HG02678 (cell line): Measurements from ENCODE around the gene BNC2.

Source experiments
- ATAC-seq: cut with Tn5 transposase; IDR thresholded peaks from one replicate; pipeline ENCODE4 v1.9.1; 2021; ENCODE audit warnings: mild to moderate bottlenecking, moderate library complexity; ENCODE audit not compliant: unreplicated experiment

BNC2 gene

GRCh38 chr9:16642421-16643109 is 227.9 kb downstream of the BNC2 start:
- no peak for ATAC-seq

DNA sequence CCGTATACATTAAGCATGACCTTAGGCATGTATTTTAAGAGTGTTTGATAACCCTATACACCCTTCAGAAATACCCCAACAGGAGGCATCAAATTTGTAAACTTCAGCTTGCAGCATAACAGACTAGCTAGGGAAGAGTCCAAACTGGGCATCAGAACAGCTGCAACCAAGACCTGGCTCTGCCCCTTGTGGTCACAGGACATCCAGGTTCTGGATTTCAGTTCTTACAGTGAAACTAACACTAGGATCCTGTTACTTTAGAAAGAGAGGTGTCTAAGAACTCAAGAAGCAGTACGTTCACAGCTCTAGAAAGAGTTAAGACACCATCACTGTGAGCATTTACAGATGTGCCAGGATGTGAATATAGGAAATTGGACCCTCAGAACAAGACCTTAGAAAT is 229.8 kb downstream of the BNC2 start:
- ATAC-seq: no peak

- ATAC-seq: no peak
Measured at GRCh38 chr9:16639644-16640043, 230.8 kb downstream of the BNC2 start.

DNA sequence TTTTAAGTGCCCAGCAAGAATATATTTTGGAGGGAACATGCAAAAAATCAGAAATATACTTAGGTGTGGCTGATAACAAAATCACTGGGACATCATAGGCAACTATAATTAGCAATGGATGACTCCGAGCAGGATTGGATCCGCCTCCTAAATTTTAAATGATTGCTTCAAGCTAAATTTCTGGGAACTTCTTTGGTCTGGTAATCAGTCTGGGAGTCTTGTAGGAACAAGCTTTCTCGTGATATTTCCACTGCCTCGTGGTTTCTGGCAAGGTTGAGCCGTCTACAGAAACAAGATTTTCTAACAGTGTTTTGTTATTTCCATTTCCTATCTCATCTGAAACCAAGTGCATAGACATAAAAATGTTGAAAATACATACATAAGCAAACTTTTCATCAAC is 232.6 kb downstream of the BNC2 start:
- no peak for ATAC-seq

GRCh38 chr9:16637218-16637617 is 233.3 kb downstream of the BNC2 start:
- ATAC-seq: no peak

DNA sequence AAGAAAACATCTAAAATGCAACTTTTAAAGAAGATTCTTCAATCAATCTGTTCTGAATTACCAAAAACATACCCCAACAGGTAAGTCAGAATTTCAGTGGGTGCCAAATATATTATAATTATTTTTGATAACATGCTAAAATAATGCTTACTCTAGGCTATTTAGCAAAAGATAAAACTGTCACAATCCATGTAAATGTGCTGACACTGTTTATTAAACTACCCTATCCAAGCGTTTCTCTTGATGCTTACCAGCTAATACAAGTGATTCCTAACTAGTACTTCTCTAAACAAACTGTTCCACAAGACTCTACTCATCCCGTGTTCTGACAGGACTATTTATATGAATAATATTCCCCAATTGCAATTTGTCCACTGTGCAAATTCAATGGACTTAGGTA is 236.7 kb downstream of the BNC2 start:
- ATAC-seq: no peak

- no peak for ATAC-seq
Measured at GRCh38 chr9:16628413-16628812, 242.1 kb downstream of the BNC2 start.

DNA sequence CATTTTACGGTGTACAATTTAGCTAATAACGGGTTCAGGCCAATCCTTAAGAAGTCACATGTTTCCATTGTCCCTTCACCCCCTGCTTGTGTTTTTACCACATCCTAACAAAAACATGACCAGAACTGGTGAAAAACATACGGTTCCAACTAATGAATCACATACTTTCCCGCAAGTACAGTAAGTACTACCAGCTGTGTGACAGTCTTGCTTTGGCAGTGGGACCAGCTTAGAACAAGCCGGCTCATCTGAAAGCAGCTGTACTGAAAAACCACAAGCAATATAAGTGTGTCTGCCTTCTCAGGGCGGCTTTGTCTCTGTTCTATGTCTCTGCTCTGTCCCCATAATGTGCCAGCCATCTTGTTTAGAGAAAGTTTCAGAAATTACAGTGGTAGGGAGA is 242.5 kb downstream of the BNC2 start:
- ATAC-seq: no peak

DNA sequence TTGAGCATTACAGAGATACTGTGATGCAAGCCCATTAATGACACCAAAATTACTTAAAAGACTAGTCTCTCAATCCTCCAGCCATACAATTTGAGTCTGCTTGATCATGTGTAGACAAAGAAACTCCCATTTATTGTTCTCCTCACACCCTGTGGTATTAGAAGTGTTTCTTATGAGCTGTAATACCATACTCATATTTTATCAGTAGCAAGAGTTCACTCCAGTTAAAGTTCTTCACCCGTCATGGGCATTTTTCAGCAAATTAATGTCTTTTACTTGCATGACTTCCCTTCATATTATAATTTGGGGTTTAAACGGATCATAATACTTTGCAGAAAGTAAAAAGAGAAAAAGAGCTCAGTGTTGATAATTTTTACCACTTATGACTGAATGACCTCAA is 242.9 kb downstream of the BNC2 start:
- no peak for ATAC-seq

DNA sequence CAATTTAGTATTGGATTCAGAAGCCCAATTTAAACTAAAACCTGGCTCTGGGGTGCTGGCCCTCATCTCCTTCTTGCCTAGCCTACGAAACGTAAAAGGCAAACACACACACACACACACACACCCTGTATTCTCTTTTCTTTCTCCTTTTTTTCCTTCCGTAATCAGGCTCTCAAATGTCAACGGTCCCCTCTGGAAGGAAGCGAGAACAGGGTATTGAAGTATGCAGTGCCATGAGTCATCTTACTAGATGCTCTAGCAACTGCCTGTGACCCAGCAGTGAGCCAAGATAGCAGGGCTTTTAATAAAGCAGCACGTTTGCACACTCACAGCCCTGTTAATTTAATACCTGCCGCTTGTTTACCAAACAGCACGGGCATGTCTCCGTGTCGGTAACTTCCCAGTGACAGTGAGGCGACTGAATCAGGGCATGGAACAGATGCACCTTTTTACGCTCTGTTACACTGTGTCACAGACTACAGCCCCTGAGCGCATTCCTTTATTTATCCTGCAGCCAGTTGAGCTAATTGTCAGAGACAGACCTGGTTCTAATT is 243.8 kb downstream of the BNC2 start:
- ATAC-seq: no peak

DNA sequence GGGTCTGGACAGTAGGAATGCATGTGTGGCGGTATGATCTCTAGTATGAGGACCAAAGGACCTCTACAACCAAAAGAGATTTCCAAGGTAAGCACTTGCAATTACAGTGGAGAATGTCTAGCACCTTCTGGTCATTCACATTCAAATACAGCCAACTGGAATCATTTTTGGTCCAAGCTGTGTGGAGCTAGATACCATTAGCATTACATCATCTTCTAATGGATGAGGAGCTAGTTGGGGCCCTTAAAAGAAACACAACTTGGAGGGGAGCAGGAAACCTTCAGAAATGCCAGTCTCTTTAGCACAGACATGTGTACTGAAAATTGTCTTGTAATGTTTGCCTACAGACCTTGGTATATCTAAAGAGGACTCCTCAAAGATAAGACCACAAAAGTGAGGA is 244.7 kb downstream of the BNC2 start:
- no peak for ATAC-seq

DNA sequence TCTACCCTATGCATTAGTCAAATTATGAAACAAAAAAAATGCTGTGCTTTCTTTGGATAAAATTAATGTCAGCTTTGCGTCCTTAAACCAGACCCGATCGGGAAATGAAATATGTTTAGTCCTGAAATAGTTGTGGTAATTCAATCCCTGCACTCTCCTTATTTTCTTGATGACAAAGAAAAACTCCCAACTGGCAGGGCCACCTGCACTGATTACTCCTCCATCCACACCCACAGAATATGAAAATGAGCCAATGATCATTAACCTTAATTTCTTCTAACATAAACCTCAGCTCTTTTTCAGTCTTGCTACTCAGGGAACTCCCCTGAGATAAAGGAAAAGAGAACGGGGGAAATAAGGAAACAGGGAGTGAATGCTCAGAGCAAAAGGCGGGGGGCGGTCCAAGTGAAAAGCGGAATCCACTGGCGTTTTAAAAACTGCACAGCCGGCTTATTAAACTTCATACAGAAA is 245.3 kb downstream of the BNC2 start:
- no peak for ATAC-seq

DNA sequence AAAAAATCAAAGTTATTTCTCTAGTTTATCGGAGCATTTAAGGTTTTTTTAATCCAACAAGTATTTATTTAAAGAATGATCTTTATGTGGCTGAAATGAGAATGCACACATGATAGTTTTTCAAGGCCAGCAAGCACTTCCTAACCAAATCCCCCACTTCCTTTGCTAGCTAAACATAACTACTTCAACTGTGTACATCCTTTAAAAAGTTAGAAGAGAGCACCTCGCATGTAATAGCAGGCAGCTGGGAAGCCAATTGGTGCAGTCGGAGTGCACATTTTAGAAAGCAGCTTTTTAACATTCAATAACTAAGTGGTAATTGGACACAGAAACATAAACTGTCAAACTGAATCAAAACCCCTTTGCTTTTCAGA is 245.7 kb downstream of the BNC2 start:
- no peak for ATAC-seq

DNA sequence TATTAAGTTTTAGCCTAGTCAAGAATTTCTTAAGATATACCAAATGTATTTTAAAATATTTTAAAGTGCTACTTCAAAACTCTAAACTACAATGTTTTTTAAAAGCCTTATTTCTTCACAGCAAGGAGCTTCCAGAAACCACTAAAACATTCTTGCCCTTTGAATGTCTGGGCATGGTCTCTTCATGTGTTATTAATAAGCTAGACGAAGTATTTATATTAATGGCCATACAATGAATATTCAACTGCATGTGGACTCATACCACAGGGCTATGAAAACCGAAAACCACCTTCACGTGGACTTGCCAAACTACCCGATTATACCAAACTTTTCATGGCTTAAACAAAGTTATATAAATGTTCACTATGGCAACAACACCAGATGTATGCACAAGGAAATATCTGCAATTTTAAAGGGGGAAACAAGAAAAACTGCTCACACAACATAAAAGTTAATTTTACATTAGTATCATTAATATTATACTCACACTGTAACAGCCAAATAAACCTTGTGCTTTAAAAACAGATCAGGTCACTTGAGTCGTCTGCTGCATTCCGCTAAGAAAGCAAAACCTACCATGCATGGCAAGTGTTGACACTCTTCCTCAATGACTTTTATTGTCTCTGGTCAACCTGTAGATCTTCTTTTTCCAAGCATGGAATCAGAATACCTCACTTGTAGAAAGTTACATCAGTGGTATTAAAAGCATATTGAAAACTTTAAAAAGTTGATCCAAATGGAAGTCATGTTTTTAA is 246.3 kb downstream of the BNC2 start:
- ATAC-seq: no peak

GRCh38 chr9:16622541-16622940 is 247.9 kb downstream of the BNC2 start:
- ATAC-seq: no peak

GRCh38 chr9:16619914-16620520 is 250.5 kb downstream of the BNC2 start:
- ATAC-seq: no peak

- no peak for ATAC-seq
Measured at GRCh38 chr9:16619402-16619801, 251.1 kb downstream of the BNC2 start.

DNA sequence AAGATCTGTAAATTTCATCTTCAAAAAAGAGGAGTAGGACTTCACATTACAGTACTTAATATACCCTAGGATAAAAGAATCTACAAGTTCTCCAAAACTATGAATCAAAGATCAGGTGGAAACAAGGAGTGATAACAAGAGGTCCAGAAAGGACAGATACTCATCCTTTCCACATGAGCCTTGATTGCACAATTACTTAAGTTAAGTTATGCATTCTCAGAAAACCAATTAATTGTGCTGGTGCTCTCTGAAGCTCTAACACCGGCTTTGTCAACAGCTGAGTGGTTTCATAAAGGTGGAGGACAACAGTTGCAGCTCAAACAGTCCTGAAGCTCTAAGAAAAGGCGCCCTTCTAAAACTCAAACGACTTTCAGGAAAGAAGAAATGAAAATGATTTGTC is 251.9 kb downstream of the BNC2 start:
- no peak for ATAC-seq

DNA sequence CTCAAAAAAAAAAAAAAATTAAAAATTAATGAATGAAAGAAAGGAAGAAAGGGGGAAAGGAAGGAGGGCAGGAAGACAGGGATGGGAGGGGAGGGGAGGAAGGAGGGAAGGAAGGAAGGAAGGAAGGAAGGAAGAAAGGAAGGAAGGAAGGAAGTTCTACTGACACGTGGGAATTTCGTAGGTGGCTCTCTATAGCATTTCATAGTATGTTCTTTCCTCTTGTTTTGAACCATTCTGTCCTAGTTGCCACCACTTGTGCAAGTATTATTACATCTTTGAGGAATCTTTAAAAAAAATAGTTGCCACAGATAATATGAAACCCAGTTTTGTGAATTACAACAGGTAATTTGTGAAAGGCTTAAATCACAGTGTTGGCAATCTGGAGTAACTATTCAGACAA is 253.8 kb downstream of the BNC2 start:
- no peak for ATAC-seq

DNA sequence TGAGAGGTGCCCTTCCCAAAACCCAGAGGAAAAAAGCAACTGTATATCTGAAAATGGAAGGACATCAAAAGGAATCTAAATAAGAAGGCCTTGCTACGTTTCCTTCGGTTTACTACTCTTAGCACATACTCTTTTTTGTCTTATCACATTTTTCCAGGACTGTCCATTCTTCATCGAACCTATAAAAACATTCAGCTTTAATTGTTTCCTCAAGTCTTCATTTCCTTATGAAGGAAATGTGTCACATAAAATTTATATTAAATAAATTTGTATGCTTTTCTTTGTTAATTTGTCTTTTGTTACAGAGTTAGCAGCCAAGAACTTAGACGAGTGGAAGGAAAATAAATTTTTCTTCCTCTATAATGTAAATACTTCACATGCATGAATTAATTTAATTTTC is 255.0 kb downstream of the BNC2 start:
- no peak for ATAC-seq

DNA sequence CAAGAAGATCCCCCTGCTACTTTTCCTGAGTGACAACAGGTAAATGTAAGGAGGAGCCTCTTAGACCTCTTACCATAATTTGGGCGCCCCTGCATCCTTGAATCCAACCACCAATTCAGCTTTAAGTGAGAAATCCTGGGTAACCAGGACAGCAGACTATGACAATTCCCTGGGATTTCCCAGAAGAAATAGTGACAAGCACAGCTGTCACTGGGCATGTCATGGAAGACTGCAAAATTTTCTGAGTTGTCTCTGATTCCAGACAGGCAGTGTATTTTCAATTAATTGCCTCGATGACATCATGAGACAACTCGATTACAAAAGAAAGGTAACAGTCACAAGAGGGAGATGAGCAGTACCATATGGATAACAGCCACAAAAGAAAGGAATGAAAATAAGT is 256.9 kb downstream of the BNC2 start:
- ATAC-seq: no peak

DNA sequence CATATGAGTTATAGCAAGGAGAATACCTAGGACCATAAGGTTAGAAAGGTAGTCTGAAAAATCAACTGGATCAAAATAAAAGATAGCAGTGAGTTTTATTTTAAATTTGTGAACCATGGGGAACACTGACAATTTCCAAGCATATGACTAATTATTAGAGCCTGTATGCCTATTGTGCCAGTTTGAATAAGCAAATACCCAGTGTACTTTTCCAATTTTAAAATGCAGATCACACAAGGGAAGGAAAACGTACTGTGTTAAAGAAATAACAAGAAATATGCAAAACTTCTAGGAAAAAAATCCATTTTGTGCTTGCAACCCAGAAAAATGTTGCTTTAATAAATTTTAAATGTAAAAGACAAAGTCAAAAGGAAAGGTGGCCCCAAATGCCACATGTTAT is 257.4 kb downstream of the BNC2 start:
- no peak for ATAC-seq
